ENCODE measurements around the gene NRARP.

- TF ChIP-seq CTCF (IDR thresholded peaks at IDR 0.05) (no peak), POLR2A (IDR thresholded peaks at IDR 0.05) (no peak)
These were observed 50.9 kb downstream of the NRARP start, which contains the start of gene STPG3 for GRCh38 chr9:137251194-137251461.
